Measurements from ENCODE around the gene UAP1L1.

The UAP1L1 gene

DNA sequence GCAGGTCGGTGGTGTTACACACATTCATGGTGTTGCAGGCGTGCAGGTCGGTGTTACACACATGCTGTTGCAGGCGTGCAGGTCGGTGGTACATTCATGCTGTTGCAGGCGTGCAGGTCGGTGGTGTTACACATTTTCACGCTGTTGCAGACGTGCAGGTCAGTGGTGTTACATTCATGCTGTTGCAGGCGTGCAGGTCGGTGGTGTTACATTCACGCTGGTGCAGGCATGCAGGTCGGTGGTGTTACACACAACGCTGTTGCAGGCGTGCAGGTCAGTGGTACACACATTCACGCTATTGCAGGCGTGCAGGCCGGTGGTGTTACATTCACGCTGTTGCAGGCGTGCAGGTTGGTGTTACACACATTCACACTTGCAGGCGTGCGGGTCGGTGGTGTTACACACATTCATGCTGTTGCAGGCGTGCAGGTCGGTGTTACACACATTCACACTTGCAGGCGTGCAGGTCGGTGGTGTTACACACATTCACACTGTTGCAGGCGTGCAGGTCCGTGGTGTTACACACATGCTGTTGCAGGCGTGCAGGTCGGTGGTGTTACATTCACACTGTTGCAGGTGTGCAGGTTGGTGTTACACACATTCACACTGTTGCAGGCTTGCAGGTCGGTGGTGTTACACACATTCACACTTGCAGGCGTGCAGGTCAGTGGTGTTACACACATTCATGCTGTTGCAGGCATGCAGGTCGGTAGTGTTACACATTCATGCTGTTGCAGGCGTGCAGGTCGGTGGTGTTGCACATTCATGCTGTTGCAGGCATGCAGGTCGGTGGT lies 26.1 kb downstream of the UAP1L1 start:
- DNase-seq: no peak

DNA sequence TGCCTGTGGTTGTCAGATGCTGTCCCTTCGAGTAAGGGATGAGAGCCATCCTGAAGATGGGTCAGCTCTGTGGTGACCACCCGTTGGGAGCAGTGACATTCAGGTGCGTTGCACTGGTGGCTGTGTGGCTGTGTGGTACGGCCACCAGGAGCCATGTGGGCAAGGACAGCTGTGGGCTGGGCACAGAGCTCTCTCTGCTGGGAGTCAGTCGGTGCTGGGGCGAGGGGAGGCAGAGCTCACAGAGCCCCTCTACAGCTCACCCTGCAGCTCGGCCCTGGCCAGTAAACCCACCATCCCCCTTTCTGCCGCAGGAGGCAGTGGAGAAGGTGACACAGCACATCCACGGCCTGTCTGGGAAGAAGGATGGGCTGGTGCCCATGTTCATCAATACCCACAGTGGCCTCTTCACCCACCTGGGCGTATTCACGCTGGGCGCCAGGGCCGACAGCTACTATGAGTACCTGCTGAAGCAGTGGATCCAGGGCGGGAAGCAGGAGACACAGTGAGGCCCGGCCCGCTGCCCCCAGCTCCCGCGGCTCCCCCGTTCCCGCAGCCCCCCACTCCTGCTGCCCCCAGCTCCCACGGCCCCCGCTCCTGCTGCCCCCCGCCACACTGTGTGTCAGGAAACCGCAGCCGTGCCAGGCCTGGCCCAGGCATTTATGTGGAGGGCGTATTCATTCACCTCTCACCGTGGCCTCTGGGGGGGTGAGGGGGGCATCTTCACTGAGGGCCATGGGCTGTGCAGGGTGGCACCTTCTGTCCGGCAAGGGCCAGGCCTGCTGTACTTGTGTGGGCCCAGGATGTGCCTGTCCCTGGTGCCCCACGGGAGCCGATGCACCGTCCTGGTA lies 28.7 kb downstream of the UAP1L1 start:
- no peak for DNase-seq

GRCh38 chr9:137106662-137107250 lies 29.4 kb downstream of the UAP1L1 start:
- DNase-seq: no peak

GRCh38 chr9:137107312-137107921 lies 30.1 kb downstream of the UAP1L1 start:
- no peak for DNase-seq

DNA sequence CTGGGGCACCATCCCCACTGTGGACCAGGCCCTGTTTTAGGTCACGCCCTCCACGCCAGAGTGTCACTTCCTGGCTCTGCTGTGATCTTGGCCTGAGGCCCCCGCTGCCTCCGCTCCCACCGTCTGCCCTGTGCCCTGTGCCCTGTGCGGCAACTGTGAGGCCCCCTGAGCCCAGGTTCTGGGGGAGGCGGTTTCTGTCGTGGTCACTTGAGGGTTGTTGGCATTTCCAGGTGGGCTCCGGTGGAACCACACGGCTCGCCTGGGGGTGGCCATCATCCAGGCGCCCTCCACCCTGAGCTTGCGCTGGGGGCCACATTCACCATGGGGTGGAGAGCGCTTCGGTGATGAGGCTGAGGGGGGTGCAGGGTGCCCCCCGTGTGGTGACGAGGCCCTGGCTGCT lies 30.7 kb downstream of the UAP1L1 start:
- DNase-seq: no peak

DNA sequence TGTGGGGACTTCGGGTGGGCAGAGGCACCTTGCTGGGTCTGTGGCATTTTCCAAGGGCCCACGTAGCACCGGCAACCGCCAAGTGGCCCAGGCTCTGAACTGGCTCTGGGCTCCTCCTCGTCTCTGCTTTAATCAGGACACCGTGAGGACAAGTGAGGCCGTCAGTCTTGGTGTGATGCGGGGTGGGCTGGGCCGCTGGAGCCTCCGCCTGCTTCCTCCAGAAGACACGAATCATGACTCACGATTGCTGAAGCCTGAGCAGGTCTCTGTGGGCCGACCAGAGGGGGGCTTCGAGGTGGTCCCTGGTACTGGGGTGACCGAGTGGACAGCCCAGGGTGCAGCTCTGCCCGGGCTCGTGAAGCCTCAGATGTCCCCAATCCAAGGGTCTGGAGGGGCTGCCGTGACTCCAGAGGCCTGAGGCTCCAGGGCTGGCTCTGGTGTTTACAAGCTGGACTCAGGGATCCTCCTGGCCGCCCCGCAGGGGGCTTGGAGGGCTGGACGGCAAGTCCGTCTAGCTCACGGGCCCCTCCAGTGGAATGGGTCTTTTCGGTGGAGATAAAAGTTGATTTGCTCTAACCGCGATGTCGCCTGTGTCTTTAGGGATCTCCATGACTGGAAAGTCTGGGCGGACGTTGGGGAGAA lies 31.4 kb downstream of the UAP1L1 start:
- DNase-seq: no peak

GRCh38 chr9:137109250-137110146 lies 32.2 kb downstream of the UAP1L1 start:
- DNase-seq: no peak

DNA sequence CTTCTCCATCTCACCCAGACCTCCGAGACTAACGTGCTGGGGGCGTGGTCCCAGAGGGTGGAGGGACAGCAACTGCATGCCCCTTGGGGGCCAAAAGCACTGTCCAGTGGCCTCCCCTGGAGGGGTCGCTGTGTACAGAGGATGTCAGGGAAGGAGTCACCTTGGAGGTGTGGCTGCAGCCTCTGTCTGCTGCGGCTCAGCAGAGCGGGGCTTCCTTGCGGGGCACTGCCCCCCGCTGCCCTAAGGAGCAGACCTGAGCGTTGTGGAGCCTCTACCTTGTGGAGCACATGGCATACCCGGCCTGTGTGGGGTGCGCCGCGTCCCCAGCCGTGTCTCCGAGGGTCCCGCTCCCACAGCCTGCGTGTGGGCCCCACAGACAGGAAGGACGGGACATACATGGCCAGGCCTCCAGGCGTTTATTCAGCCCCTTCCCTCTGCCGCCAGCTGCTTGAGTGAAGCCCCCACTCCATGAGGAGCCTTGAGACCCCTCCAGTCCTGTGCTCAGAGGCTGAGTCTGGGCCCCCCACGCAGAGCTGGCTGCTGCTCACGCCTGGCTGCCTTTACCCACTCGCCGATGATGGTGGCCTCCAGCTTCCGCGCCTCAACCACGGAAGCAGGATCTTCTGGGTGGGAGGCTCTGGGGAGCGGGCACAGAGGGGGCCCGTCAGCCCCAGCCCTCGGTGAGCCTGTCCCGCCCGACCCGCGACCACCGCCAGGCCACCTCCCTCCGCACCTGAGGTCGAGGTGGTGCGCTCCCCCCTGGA lies 33.0 kb downstream of the UAP1L1 start:
- no peak for DNase-seq

GRCh38 chr9:137110911-137111787 lies 33.8 kb downstream of the UAP1L1 start:
- no peak for DNase-seq

- no peak for DNase-seq
Observed at GRCh38 chr9:137111788-137112563, 34.7 kb downstream of the UAP1L1 start.

GRCh38 chr9:137112564-137113384 lies 35.5 kb downstream of the UAP1L1 start:
- no peak for DNase-seq

- peak in 4 of 6 experiments; percentile 6 to 28 (median 16) for DNase-seq
Observed at GRCh38 chr9:137113385-137114159, 36.3 kb downstream of the UAP1L1 start.

DNA sequence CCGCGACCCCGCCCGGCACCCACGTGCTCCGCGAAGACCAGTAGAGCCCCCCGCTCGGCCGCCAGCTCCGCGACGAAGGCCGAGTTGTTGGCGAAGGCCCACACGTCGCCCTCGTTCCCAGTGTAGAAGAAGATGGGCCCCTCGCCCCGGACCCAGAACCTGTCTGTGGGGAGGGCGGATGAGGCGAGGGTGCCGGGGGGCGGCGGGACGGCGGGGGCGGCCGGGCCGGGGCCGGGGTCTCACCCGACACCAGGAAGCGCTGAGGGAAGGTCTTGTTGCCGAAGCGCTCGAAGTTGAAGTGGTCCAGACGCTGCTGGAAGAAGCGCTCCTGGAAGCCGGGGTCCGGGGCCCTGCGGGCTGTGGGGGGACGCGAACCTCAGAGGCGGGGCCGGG lies 36.9 kb downstream of the UAP1L1 start:
- DNase-seq: no peak

DNA sequence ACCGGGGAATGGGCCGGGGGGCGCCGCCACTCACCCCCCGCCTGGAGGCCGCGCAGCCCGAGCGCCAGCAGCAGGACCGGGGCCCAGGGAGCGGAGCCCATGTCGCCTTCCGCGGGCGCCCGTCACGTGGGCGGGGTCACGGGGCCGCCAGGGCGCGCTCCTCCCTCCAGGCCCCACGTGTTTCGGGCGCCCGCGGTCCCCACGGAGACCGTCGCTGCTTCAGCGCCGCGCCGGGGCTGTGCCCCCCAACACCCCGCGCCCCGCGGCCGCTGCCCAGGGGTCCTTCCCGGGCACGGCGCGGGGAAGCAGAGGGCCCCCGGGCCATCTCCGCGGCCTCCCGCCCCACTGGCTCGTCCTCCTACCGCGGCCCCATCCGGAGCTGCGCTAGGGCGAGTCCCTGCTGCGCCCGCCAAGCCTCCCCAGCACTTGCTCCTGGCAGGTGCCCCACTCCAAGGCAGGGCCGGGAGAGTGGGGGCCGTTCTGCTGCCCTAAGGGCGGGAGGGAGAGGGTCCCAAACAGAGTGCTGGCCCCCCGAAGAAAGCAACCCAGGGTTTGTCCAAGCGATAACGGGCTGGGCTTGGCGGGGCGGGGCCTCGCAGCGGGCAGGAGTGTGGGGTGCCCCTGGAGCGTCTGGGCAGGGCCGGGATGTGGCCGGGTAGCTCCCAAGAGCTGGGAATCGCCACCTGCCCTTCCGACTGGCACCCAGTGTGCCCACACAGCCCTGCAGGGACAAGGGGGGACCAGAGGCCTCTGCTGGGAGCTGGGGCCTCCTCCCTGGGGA lies 37.5 kb downstream of the UAP1L1 start, which contains the start of gene DPP7:
Gene DPP7 (minus strand): TSS at position 121 of the 781 bp plus-strand sequence. CDS start 20 bp downstream, at position 101.
- DNase-seq: peak; percentile 54 to 77 (median 71)

DNA sequence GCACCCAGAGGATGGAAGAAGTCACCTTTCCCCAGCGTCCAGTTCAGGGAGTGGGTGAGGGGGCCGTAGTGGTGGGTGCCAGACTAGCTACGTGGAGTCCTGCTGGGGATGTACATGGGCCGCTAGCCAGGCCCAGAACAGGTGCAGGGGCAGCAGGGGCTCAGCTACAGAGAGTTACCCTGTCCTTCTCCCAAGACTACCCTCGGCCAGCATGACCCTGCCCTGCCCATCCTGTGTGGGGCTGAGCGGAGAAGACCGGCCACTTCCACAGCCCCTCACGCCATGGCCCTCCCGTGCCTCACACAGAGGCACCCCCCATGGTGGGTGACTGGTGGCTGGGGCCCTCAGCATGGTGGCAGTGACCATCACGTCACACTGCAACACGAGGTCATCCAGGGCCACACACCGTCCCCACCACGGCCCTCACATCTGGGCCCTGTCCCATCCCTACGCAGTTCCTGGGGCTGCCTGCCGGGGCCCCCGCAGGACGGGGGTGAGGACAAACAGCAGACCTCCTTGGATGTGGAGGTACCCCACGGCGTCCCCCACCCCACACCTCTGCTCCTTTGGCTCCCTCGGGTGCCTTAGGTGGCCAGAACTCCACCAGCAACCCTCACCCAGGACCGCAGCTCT lies 38.2 kb downstream of the UAP1L1 start:
- no peak for DNase-seq

DNA sequence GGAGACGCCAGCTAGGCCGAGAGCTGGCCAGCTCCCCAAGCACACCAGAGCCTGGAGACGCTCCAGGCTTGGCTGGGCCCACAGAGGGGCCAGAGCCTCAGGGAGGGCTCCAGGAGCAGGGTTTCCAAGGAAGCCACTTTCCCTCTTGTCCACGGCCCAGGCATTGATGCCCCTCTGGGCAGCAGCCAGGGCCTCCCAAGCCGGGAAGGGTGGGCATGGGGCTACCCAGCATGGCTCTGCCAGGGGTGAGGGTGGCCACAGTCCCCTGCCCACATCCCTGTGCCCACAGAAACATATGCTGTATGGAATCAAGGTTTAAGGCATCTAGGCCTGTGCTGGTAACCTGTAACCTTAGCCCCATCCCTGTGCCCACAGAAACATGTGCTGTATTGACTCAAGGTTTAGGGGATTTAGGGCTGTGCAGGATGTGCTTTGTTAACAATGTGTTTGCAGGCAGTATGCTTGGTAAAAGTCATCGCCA lies 38.8 kb downstream of the UAP1L1 start:
- DNase-seq: no peak

Data from stimulated activated naive CD4-positive, alpha-beta T cell (primary cell).